ENCODE measurements around the gene CCDC12.

GRCh38 chr3:46974421-46975171 lies 1.9 kb downstream of the CCDC12 start:
- TF ChIP-seq, protein P1, sequence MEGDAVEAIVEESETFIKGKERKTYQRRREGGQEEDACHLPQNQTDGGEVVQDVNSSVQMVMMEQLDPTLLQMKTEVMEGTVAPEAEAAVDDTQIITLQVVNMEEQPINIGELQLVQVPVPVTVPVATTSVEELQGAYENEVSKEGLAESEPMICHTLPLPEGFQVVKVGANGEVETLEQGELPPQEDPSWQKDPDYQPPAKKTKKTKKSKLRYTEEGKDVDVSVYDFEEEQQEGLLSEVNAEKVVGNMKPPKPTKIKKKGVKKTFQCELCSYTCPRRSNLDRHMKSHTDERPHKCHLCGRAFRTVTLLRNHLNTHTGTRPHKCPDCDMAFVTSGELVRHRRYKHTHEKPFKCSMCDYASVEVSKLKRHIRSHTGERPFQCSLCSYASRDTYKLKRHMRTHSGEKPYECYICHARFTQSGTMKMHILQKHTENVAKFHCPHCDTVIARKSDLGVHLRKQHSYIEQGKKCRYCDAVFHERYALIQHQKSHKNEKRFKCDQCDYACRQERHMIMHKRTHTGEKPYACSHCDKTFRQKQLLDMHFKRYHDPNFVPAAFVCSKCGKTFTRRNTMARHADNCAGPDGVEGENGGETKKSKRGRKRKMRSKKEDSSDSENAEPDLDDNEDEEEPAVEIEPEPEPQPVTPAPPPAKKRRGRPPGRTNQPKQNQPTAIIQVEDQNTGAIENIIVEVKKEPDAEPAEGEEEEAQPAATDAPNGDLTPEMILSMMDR (IDR thresholded peaks at IDR 0.05): no peak
- no peak for TF ChIP-seq EP300 (IDR thresholded peaks at IDR 0.05)
